AG09319 (cell line): ENCODE data around the gene NDUFV1.
"Not testable (repeated sequence)": the region's sequence is repeated elsewhere in the genome, so short reads cannot be mapped to it uniquely, and the experiment has no call there.

Experiments used
- DNase-seq: peaks from one replicate; pipeline ENCODE4 v3.0.0-alpha.2; 2010; ENCODE audit warnings: low read depth; ENCODE audit errors: extremely low read depth
- TF ChIP-seq, protein P1 (sequence below): IDR thresholded peaks from 2 replicates; pipeline ENCODE4 v1.5.1; 2011; ENCODE audit warnings: low read depth, mild to moderate bottlenecking, inconsistent platforms, low read length, moderate library complexity

The NDUFV1 gene

DNA sequence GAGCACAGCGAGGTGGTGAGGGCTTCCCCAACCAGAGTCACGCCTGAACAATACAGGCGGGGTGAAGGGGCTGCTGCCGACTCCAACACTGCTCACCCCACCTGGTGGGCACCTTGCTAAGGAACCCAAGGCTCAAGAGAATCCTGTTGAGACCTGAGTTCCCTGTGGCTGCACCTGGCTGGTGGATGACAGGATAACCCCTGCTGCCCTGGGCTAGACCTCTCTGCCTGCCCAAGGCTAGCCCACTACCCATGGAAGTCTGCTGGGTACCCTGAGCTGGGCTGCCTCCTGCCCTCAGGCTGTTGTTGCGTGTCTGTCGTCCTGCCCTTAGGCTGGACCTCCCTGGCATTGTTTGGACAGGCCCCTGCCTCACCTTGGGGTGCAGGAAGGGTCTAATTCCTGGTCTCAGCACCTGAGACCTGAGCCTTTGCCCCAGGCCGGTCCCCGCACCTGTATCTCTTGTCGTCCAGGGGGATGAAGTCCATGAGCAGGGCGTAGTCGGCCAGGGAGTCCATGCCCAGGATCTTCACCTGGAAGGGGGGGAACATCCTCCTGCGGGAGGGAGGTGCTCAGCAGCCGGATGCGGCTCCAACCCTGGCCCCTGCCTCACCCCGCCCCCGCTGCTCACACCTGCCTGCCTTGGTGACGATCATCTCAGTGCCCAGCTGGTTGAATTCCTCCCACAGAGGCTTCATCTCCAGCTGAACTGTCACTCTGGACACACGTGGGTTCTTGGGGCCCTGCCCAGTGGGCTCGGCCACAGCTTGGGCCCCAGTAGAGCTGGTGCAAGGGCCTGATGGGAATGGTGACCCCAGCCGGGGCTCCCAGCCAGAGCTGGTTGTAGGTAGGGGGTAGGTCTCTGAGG, 27.9 kb downstream of the NDUFV1 start:
- TF ChIP-seq, protein P1, sequence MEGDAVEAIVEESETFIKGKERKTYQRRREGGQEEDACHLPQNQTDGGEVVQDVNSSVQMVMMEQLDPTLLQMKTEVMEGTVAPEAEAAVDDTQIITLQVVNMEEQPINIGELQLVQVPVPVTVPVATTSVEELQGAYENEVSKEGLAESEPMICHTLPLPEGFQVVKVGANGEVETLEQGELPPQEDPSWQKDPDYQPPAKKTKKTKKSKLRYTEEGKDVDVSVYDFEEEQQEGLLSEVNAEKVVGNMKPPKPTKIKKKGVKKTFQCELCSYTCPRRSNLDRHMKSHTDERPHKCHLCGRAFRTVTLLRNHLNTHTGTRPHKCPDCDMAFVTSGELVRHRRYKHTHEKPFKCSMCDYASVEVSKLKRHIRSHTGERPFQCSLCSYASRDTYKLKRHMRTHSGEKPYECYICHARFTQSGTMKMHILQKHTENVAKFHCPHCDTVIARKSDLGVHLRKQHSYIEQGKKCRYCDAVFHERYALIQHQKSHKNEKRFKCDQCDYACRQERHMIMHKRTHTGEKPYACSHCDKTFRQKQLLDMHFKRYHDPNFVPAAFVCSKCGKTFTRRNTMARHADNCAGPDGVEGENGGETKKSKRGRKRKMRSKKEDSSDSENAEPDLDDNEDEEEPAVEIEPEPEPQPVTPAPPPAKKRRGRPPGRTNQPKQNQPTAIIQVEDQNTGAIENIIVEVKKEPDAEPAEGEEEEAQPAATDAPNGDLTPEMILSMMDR = no peak
- no peak for DNase-seq

DNA sequence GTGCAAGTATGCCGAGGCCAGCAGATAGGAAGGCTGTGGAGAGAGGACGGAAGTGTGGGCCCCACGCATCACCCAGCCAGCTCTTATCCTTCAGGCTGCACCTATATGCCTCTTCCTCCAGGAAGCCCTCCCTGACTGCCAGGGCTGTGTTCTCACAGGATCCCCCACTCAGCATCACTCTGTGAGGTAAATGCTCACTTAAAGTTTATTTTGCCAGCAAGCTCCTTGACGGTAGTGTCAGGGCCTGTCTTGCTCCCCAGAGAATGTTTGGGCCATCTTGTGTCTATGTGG, 28.4 kb downstream of the NDUFV1 start:
- TF ChIP-seq, protein P1 = no peak
- no peak for DNase-seq

DNA sequence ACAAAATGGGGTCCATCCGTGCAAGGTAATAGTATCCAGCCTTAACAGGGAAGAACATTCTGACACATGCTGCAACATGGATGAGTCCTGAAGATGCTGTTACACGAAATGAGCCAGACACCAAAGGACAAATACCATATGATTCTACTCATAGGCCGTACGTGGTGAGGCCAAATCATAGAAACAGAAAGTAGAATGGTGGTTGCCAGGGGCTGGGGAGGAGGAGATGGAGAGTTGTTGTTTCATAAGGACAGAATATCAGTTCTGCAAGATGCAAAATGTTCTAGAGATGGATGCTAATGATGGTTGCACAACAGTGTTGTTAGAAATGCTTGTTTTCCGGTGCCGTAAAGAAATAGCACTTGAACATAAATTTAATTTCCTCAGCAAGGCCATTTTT, 30.2 kb downstream of the NDUFV1 start:
- TF ChIP-seq, protein P1 = no peak

DNA sequence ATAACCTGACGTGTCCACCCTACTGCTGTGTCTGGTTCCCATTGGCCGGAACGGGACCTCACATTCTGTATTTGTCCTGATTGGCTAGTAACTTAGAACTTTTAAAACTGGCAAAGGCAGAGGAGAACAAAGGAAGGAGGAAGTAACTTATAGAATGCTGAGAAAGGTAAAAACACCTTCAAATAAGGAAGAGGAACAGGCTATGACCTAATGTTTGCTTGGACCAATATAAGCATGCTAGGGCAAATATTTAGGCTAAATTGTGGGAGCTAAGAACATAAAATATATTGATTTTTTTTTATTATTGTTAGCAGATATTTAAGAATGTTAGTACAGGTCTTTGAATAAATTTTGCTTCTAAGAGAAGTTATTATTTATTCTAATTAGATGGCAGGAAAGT, 30.7 kb downstream of the NDUFV1 start:
- not testable (repeated sequence) for DNase-seq

More for the DNA sequence above, 30.2 kb downstream of the NDUFV1 start:
- no peak for DNase-seq

DNA sequence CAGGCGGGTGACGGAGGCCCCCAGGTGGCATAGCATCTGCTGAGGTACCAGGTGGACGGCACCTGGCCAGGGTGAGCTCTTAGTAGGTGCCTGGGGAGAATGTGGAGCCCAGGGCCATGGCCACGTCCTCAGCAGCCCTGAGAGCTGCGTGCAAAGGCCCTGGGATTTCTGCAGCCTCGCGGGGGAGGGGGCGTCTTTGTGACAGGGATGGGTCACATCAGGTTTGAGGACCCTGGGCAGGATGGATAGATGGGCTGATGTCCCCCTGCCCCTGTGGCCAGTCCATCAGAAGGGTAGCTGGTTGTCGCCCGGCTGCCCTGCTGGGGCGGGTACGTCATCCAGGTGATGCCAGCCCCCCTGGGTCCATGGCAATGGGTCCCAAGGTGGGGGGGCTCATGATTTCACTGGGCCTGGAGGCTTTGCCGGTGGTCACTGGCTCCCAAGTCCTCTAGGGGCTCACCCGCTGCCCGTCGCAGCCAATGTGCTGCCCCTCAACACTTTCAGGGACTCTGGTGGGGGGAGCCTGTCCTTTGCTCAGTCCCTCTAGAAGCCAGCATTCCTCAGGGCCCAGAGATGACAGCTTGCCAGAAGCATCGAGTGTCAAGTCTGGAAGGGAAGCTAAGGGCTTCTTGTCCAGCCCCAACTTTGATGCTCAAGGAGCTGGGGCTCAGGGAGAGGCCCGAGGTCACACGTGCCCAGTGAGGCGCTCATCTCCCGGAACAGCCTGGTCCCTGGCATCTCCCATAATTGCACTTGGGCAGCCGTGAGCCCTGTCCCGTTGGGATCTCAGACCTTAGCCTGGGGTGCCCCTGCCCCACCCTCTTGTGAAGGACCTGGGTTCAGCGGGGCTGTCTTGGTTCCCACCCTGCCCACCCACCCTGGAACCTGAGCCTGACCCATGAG, 32.0 kb downstream of the NDUFV1 start:
- no peak for DNase-seq
- TF ChIP-seq, protein P1 = no peak

DNA sequence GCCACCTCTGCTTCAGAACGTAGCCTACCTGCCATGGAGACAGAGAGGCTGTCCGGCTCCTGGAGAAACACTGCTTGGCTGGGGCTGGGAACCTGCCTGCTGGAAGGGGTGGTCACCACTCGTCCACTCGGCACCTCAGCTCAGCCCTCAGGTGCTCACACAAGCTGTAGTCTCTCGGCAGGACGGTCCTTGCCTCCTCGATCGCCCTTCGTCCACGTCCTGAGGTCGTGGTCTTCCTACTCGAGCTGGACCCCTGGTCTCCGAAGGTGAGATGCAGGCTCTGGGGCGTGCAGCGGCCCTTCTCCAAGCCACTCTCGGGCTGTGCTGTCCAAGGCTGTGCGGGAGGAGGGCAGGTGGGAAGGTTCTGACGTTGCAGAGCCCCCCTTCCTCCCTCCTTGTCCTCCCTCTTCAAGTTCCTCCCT, 32.7 kb downstream of the NDUFV1 start, which contains the start of gene TBX10:
TSS of gene TBX10 (minus strand) at position 326 of the 422 bp plus-strand sequence. CDS start at position 35, 291 bp downstream.
- TF ChIP-seq, protein P1 = no peak
- no peak for DNase-seq

DNA sequence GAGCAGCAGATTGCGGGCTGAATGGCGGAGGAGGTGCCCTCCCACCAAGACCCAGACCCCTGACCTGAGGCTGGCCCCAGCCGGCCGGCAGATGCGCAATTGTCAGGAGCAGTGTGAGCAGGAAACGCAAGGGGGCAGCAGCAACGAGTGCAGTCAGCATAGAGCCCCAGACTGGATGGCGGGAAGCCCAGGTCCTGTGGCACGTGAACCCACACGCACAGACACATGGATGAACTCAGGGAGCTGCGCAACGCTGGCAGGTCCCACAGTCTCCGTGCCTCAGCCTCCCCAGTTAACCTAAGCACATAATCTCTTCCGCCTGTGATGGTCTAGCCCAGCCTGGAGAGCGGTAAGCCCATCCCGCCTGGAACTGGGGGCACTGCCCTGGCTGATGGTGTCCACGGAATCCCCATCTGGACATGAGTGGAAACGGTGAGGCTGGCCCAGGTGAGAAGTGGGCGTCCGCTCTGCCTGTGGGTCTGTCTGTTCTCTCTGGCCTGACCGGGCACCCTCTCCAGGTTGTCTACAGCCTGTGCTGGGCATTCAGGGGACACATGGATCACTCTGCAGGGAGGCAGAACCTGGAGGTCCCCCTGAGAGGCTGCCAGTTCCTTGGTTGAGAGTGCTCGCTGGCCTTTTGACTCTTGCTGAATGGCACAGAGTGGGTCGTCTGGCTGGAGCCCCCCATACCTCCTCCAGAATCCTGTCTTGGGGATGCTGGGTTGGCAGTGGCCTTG, 33.5 kb downstream of the NDUFV1 start:
- DNase-seq = peak; percentile 12

More for the DNA sequence above, 33.5 kb downstream of the NDUFV1 start:
- TF ChIP-seq, protein P1 = peak; percentile 66
